Measurements from ENCODE around the gene TMED5.

The TMED5 gene

GRCh38 chr1:93120614-93121013 lies 59.6 kb downstream of the TMED5 start:
- no peak for DNase-seq

- no peak for DNase-seq
Observed at GRCh38 chr1:93114391-93114790, 65.8 kb downstream of the TMED5 start.

GRCh38 chr1:93113127-93113526 lies 67.1 kb downstream of the TMED5 start:
- DNase-seq, result no peak

- no peak for DNase-seq
Observed at GRCh38 chr1:93111561-93111960, 68.7 kb downstream of the TMED5 start.

- no peak for DNase-seq
Observed at GRCh38 chr1:93111065-93111464, 69.1 kb downstream of the TMED5 start.

DNA sequence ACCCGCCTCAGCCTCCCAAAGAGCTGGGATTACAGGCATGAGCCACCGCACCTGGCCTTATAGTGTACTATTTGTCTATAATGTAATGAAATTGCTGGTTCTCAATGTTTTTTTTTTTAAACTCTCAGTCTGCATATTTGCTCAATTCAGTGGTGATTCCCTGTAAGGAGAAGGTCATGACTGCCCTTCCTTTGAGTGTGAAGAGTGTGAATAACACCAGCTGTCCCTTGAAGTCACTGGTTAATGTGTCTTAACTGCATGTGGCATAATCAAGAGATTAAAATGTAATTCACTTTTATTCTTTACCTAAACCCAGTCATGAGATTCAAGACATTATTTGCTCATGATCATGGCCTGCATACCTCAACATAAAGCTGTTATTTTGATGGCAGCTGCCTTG lies 70.6 kb downstream of the TMED5 start:
- no peak for DNase-seq

DNA sequence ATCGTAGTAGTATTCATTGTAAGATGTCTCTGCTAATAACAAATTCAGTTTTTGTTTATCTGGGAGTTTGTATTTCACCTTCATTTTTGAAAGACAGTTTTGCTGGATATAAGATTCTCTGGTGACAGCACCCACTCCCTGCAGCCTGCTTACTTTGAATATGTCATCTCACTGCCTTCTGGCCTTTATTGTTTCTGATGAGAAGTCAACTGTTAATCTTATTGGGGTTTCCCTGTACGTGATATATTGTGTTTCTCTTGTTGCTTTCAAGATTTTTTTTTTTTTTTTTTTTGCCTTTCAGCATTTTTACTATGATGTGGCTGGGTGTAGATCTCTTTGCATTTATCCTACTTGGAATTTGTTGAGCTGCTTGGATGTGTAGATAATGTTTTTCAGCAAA lies 71.9 kb downstream of the TMED5 start:
- no peak for DNase-seq

DNA sequence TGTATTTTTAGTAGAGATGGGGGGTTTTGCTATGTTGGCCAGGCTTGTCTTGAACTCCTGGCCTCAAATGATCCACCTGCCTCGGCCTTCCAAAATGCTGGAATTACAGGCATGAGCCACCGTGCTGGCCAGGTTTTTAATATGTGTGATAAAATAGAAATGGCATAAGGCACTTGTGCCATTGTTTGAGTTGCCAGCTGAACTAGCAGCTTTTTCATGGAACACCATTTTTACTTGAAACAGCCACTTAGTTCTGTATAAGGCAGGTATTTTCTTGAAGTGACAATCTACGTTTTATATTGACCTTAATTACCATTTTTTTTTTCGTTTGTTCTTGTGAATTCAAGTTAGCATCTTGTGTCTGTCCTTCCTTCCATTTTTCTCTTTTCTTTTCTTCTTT lies 72.8 kb downstream of the TMED5 start:
- DNase-seq, result no peak

DNA sequence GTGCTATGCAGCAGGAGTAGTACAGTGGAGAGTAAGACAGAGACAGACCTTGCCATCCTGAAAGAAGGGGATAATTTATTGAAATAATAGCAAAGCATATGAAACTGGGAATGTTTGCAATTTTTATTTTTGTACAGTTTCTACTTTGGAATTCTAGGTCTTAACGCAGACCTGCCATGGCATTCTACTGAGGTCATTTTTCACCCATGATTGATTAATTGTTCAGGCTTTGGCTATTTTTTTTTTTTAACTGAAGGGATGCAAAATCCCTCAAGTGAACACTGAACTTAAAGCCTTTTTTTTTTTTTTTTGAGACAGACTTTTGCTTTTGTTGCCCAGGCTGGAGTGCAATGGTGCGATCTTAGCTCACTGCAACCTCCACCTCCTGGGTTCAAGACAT lies 74.0 kb downstream of the TMED5 start:
- DNase-seq, result no peak

GRCh38 chr1:93102142-93102541 lies 78.1 kb downstream of the TMED5 start:
- DNase-seq, result no peak
